Endothelial cell (in vitro differentiated cells): Measurements from ENCODE around the gene SNX14. TPM values are rescaled to one million over a fixed set of nuclear protein-coding genes. Genes with fewer than 3 reads are reported as not detected.

Experiments
- DNase-seq: peaks from one replicate; pipeline ENCODE4 v3.0.0; 2021; ENCODE audit warnings: low spot score
- H3K27ac Mint-ChIP-seq: one replicate; pipeline ENCODE4 v1.8.0; 2021; ENCODE audit warnings: mixed read lengths, inconsistent platforms; ENCODE audit not compliant: unreplicated experiment
- H3K27me3 Mint-ChIP-seq: one replicate; pipeline ENCODE4 v1.8.0; 2021; ENCODE audit warnings: mild to moderate bottlenecking, moderate library complexity, mixed read lengths, inconsistent platforms; ENCODE audit not compliant: unreplicated experiment
- H3K36me3 Mint-ChIP-seq: one replicate; pipeline ENCODE4 v1.8.0; 2021; ENCODE audit warnings: mild to moderate bottlenecking, low read depth, mixed read lengths, inconsistent platforms; ENCODE audit not compliant: unreplicated experiment
- H3K4me1 Mint-ChIP-seq: one replicate; pipeline ENCODE4 v1.8.0; 2021; ENCODE audit warnings: mild to moderate bottlenecking, mixed read lengths, inconsistent platforms; ENCODE audit not compliant: unreplicated experiment
- H3K4me3 Mint-ChIP-seq: one replicate; pipeline ENCODE4 v1.8.0; 2021; ENCODE audit warnings: mild to moderate bottlenecking, mixed read lengths, inconsistent platforms; ENCODE audit not compliant: unreplicated experiment
- H3K9me3 Mint-ChIP-seq: one replicate; pipeline ENCODE4 v1.8.0; 2021; ENCODE audit warnings: mixed read lengths, inconsistent platforms; ENCODE audit not compliant: unreplicated experiment
- total RNA-seq: library from RNA; stranded (reverse); fragmentation: NEBNext Ultra II Directional; extraction: Animal tissue kit (Norgen Biotek cat#: 25700); gene quantifications from one replicate; pipeline ENCODE4 v1.2.1, GENCODE V29; 2021; ENCODE audit not compliant: unreplicated experiment
- TF ChIP-seq, protein P1 (sequence below): fragments of 200-600 bp; sonication (generic); IDR thresholded peaks from one replicate; pipeline ENCODE4 v1.5.0; 2021; ENCODE audit warnings: antibody characterized with exemption; ENCODE audit not compliant: unreplicated experiment

Gene SNX14
- total RNA-seq, 1 donor from 2014 or later = 121 TPM

DNA sequence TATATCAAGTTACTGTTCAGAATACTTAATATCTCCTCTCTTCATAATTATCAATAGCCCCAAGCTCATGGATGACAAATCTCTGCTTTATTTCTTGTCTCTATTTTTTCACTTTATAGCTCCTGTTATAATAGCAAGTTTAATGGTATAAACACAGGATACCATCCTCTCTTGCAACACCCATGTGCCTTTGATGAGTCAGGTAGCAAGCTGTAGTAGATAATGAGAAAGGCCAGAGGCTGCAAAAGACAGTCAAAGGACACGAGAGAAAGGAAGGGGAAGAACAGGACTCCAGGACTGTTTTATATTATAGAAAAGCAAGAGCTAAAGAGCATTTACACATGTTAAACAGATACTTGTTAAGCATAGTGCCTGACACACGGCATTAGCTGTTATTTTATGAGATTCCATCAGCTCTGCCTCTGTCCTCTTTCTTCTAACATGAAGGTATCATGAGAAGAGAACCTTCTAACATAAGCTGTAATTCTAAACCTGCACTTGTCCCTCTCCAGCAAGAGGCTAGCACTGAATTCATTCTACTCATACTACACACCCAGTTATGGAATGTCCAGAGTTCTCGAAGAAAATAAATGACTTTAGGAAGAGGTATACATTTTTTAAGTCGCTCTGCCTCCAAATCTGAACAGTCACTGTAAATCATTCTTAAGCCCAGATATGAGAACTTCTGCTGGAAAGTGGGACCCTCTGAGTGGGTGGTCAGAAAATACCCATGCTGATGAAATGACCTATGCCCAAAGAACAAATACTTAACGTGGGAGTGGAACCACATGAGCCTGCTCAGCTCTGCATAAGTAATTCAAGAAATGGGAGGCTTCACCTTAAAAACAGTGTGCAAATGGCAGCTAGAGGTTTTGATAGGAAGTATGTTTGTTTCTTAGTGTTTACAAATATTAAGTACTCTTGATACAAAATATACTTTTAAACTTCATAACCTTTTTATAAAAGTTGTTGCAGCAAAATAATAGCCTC lies 98.8 kb downstream of the SNX14 start:
- H3K9me3 Mint-ChIP-seq = peaks cover 8% of the 10 kb centered on the region
- H3K4me3 Mint-ChIP-seq = no peak overlapping the region
- peaks cover 29% of the 10 kb centered on the region for H3K36me3 Mint-ChIP-seq
- no peak overlapping the region for H3K27ac Mint-ChIP-seq
- peaks cover 6% of the 10 kb centered on the region for H3K27me3 Mint-ChIP-seq
- H3K4me1 Mint-ChIP-seq = no peaks in the 10 kb centered on the region
- TF ChIP-seq, protein P1, sequence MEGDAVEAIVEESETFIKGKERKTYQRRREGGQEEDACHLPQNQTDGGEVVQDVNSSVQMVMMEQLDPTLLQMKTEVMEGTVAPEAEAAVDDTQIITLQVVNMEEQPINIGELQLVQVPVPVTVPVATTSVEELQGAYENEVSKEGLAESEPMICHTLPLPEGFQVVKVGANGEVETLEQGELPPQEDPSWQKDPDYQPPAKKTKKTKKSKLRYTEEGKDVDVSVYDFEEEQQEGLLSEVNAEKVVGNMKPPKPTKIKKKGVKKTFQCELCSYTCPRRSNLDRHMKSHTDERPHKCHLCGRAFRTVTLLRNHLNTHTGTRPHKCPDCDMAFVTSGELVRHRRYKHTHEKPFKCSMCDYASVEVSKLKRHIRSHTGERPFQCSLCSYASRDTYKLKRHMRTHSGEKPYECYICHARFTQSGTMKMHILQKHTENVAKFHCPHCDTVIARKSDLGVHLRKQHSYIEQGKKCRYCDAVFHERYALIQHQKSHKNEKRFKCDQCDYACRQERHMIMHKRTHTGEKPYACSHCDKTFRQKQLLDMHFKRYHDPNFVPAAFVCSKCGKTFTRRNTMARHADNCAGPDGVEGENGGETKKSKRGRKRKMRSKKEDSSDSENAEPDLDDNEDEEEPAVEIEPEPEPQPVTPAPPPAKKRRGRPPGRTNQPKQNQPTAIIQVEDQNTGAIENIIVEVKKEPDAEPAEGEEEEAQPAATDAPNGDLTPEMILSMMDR = no peak
- no peak for DNase-seq

DNA sequence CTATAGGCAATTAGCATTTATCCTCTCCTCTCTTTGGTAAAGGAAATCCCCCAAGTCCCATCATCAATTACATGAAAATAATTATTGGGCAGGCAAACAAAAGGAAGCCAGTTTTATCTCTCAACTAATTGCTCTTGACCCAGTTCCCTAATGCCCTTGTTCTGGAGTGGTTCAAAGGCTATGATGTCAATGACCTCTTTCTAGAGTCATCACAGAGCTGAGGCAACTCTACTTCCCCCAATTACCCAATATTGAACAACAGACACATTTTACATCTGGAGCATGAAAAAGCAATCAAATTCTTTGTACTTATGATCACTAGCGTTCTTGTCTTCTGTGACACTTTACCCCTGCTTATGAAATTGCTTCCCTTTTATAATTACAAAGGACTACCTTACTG lies 100.3 kb downstream of the SNX14 start:
- Mint-ChIP-seq H3K27ac (no peak overlapping the region), H3K4me1 (no peaks in the 10 kb centered on the region), H3K4me3 (no peak overlapping the region), H3K27me3 (peaks cover 6% of the 10 kb centered on the region), H3K36me3 (peaks cover 22% of the 10 kb centered on the region), H3K9me3 (peaks cover 8% of the 10 kb centered on the region)
- DNase-seq = no peak
- TF ChIP-seq, protein P1 = no peak

DNA sequence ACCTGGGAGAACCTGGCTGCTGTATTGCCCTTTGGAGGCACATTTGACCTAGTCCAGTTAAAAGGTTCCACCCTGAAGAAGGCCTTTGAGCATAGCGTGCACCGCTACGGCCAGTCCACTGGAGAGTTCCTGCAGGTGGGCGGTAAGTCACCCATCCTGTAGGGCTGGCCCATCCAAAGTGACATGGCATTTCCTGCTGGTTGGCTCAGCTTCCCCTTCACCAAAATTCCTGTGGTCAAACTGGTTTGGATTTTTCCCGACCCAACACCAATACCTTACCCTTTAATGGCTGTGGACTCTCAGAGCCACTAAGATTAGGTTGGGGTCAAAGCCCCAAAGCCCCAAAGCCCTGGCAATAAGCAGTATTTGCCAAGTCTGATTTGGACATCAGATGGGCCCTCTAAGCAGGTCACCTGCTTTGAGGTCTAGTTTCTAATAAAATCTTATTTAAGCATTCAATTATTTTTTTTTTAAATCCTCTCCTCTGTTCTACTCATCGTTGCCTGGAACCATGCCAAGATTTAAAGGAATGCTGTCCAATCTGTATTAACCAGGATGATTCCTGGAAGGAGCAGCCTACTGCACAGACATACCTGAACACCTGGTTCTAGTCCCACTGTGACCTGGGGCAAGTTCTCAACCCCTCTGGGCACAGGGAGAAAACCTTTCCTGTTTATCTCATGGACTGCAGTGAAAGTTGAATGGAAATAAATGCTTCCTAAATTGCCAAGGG lies 103.0 kb downstream of the SNX14 start:
- TF ChIP-seq, protein P1 = no peak
- Mint-ChIP-seq H3K27ac (no peak overlapping the region), H3K4me1 (peaks cover 4% of the 10 kb centered on the region), H3K9me3 (no peaks in the 10 kb centered on the region), H3K36me3 (no peaks in the 10 kb centered on the region), H3K4me3 (no peak overlapping the region), H3K27me3 (peaks cover 3% of the 10 kb centered on the region)
- no peak for DNase-seq

DNA sequence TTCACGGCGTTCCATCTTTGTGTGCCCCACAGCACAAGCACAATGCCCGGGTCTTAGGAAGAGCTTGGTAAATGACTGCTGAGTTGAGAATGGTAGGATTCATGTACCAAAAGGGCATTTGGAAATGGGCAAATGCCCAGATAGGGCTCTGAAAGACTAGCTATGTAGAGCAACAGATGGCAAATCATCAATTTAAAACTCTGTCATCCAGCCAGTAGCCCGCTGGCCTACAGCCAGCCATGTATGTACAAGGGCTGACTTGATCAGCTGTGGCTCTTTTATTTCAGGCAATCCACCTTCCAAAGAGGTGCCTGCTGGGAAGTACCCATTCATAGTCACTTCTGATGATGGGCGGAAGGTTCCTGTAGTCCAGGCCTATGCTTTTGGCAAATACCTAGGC lies 108.7 kb downstream of the SNX14 start:
- no peaks in the 10 kb centered on the region for H3K36me3 Mint-ChIP-seq
- H3K4me1 Mint-ChIP-seq = peaks cover 7% of the 10 kb centered on the region
- no peaks in the 10 kb centered on the region for H3K9me3 Mint-ChIP-seq
- H3K4me3 Mint-ChIP-seq = no peak overlapping the region
- peaks cover 3% of the 10 kb centered on the region for H3K27me3 Mint-ChIP-seq
- H3K27ac Mint-ChIP-seq = no peak overlapping the region
- no peak for DNase-seq
- TF ChIP-seq, protein P1 = no peak
